Measurements from ENCODE around the gene STK26.
"Not testable (repeated sequence)": the region's sequence is repeated elsewhere in the genome, so short reads cannot be mapped to it uniquely, and the experiment has no call there.

GRCh38 chrX:132098704-132099103 lies 75.6 kb downstream of the STK26 start:
- TF ChIP-seq MYC, CTCF, MAX (IDR thresholded peaks at IDR 0.05; ENCODE audit: low read depth, low read length): not testable (repeated sequence)
